CD4-positive, alpha-beta T cell treated with Interleukin-17A for 1 hour (primary cell): ENCODE measurements around the gene RNF217.
"Not testable (repeated sequence)": the region's sequence is repeated elsewhere in the genome, so short reads cannot be mapped to it uniquely, and the experiment has no call there.

Experiments
- DNase-seq: peaks from one replicate; pipeline ENCODE4 v3.0.0-alpha.2; 2020

RNF217 gene

GRCh38 chr6:125020385-125020784 lies 58.1 kb downstream of the RNF217 start:
- DNase-seq, result no peak

- no peak for DNase-seq
Observed at GRCh38 chr6:125022391-125022989, 60.3 kb downstream of the RNF217 start.

GRCh38 chr6:125025164-125025854 lies 63.1 kb downstream of the RNF217 start:
- DNase-seq, result no peak

GRCh38 chr6:125027287-125027686 lies 65.0 kb downstream of the RNF217 start:
- no peak for DNase-seq

GRCh38 chr6:125030969-125031368 lies 68.7 kb downstream of the RNF217 start:
- DNase-seq, result no peak

GRCh38 chr6:125031385-125031784 lies 69.1 kb downstream of the RNF217 start:
- no peak for DNase-seq

- DNase-seq, result not testable (repeated sequence)
Observed at GRCh38 chr6:125034929-125035328, 72.7 kb downstream of the RNF217 start.

- DNase-seq, result not testable (repeated sequence)
Observed at GRCh38 chr6:125036486-125036885, 74.2 kb downstream of the RNF217 start.

GRCh38 chr6:125037827-125038226 lies 75.6 kb downstream of the RNF217 start:
- DNase-seq, result no peak

- DNase-seq, result no peak
Observed at GRCh38 chr6:125038925-125039324, 76.7 kb downstream of the RNF217 start.

GRCh38 chr6:125041740-125042459 lies 79.7 kb downstream of the RNF217 start:
- DNase-seq, result no peak

GRCh38 chr6:125044066-125044465 lies 81.8 kb downstream of the RNF217 start:
- DNase-seq, result no peak

GRCh38 chr6:125044667-125045066 lies 82.4 kb downstream of the RNF217 start:
- no peak for DNase-seq

- DNase-seq, result no peak
Observed at GRCh38 chr6:125046107-125046925, 84.1 kb downstream of the RNF217 start.

GRCh38 chr6:125048274-125048673 lies 86.0 kb downstream of the RNF217 start:
- no peak for DNase-seq

- DNase-seq, result no peak
Observed at GRCh38 chr6:125050663-125051318, 88.6 kb downstream of the RNF217 start.

- DNase-seq, result no peak
Observed at GRCh38 chr6:125053809-125054208, 91.6 kb downstream of the RNF217 start.

GRCh38 chr6:125054331-125054730 lies 92.1 kb downstream of the RNF217 start:
- DNase-seq, result no peak

GRCh38 chr6:125057392-125058246 lies 95.4 kb downstream of the RNF217 start:
- DNase-seq, result no peak

GRCh38 chr6:125058546-125058945 lies 96.3 kb downstream of the RNF217 start:
- DNase-seq, result no peak

GRCh38 chr6:125063307-125063706 lies 101.1 kb downstream of the RNF217 start:
- no peak for DNase-seq

- no peak for DNase-seq
Observed at GRCh38 chr6:125066140-125066539, 103.9 kb downstream of the RNF217 start.
